CD4-positive, alpha-beta T cell (primary cell): ENCODE data around the gene INKA1. TPM values are rescaled to one million over a fixed set of nuclear protein-coding genes. Genes with fewer than 3 reads are reported as not detected.
A peak's percentile ranks its signal among the peaks of the same experiment; 100 is the strongest.

Experiments used
- ATAC-seq: fragments of 200-7000 bp; cut with Tn5 transposase; one replicate; pipeline ENCODE4 v1.10.0; 2022; ENCODE audit warnings: mild to moderate bottlenecking; ENCODE audit not compliant: poor library complexity
- CTCF ChIA-PET: fragments of 350-600 bp; sonication (Branson Sonifier 250); formaldehyde crosslinking; loops from one replicate; lab custom pipeline; 2021; ENCODE audit warnings: antibody characterized with exemption, inconsistent platforms; lab: Charles Lee
- POLR2A ChIA-PET: fragments of 350-600 bp; sonication (Branson Sonifier 250); formaldehyde crosslinking; loops from one replicate; lab custom pipeline; 2021; ENCODE audit warnings: antibody characterized with exemption, inconsistent platforms; lab: Charles Lee
- DNase-seq, 14 experiments: peaks; one replicate each; pipeline ENCODE4 v3.0.0-alpha.2; 2013 to 2020; ENCODE audit warnings: mixed read lengths in 2 of 14
- H3K27ac ChIP-seq, 2 donors: one replicate each; pipeline versions ENCODE4 v1.5.1 to v1.7.0; 2013; ENCODE audit warnings: low read length in 2 of 2, low read depth in 1 of 2, mild to moderate bottlenecking in 1 of 2
- H3K27me3 ChIP-seq, 2 experiments: 1 replicate in 1 of 2; 2 replicates in 1 of 2; pipeline versions ENCODE4 v1.6.1 to v1.7.0; 2013; ENCODE audit warnings: low read length in 2 of 2, control low read depth in 1 of 2, mild to moderate bottlenecking in 1 of 2, moderate library complexity in 1 of 2; ENCODE audit not compliant: insufficient read depth in 2 of 2, control insufficient read depth in 1 of 2
- H3K36me3 ChIP-seq: one replicate; pipeline ENCODE4 v1.6.1; 2013; ENCODE audit warnings: low read length, control low read depth; ENCODE audit not compliant: insufficient read depth
- H3K4me1 ChIP-seq: one replicate; pipeline ENCODE4 v1.6.1; 2013; ENCODE audit warnings: low read length, control low read depth; ENCODE audit not compliant: insufficient read depth
- H3K4me3 ChIP-seq: one replicate; pipeline ENCODE4 v1.5.1; 2013; ENCODE audit warnings: mild to moderate bottlenecking, low read length, moderate library complexity
- H3K9me3 ChIP-seq, 2 experiments: 1 replicate in 1 of 2; 2 replicates in 1 of 2; pipeline versions ENCODE4 v1.6.1 to v1.7.0; 2013; ENCODE audit warnings: low read length in 2 of 2, mild to moderate bottlenecking in 2 of 2, control low read depth in 1 of 2, moderate library complexity in 1 of 2; ENCODE audit not compliant: control insufficient read depth in 1 of 2, insufficient read depth in 1 of 2
- H3K27ac Mint-ChIP-seq: one replicate; pipeline ENCODE4 v1.8.0; 2020; ENCODE audit warnings: mixed read lengths
- H3K27me3 Mint-ChIP-seq: one replicate; pipeline ENCODE4 v1.8.0; 2021; ENCODE audit warnings: mixed read lengths
- H3K36me3 Mint-ChIP-seq: one replicate; pipeline ENCODE4 v1.8.0; 2021; ENCODE audit warnings: low read depth, mixed read lengths
- H3K4me1 Mint-ChIP-seq: one replicate; pipeline ENCODE4 v1.8.0; 2021; ENCODE audit warnings: low read depth, mixed read lengths
- H3K4me3 Mint-ChIP-seq: one replicate; pipeline ENCODE4 v1.8.0; 2020; ENCODE audit warnings: mild to moderate bottlenecking, mixed read lengths
- H3K9me3 Mint-ChIP-seq: one replicate; pipeline ENCODE4 v1.8.0; 2020; ENCODE audit warnings: mixed read lengths
- intact Hi-C, 2 experiments: fragments of 100-400 bp; cut with DNase I in 1 of 2; cut with micrococcal nuclease in 1 of 2; formaldehyde crosslinking; loops; one replicate each; pipeline versions ENCODE4 v1.15.1 to v1.9.0; 2023 to 2025; cut with DNase I, micrococcal nuclease
- total RNA-seq, 174 experiments: library from RNA in 2 of 174; stranded (reverse) in 2 of 174; gene quantifications; one replicate each; pipeline ENCODE4 v1.2.3 and lab custom pipeline; 2021 to 2026
- TF ChIP-seq, protein P1 (sequence below): fragments of 200-600 bp; IDR thresholded peaks from one replicate; pipeline ENCODE4 v1.8.0; 2022; ENCODE audit warnings: antibody characterized with exemption, mild to moderate bottlenecking

INKA1 gene
- total RNA-seq, 2 experiments from 2014 or later: 0.85 to 0.87 TPM

- Histone ChIP-seq H3K4me3 (no peak overlapping the region), H3K36me3 (peaks cover 16% of the 10 kb centered on the region), H3K9me3 (no peaks in the 10 kb centered on the region), H3K27me3 (no peaks in the 10 kb centered on the region), H3K27ac (peak overlapping the region in 1 of 2 donors; percentile 69), H3K4me1 (peaks cover 56% of the 10 kb centered on the region)
- Mint-ChIP-seq H3K4me3 (peak overlapping the region; percentile 85), H3K27ac (peak overlapping the region; percentile 77), H3K9me3 (no peaks in the 10 kb centered on the region), H3K27me3 (peaks cover 4% of the 10 kb centered on the region), H3K36me3 (peaks cover 29% of the 10 kb centered on the region), H3K4me1 (peaks cover 56% of the 10 kb centered on the region)
- TF ChIP-seq, protein P1, sequence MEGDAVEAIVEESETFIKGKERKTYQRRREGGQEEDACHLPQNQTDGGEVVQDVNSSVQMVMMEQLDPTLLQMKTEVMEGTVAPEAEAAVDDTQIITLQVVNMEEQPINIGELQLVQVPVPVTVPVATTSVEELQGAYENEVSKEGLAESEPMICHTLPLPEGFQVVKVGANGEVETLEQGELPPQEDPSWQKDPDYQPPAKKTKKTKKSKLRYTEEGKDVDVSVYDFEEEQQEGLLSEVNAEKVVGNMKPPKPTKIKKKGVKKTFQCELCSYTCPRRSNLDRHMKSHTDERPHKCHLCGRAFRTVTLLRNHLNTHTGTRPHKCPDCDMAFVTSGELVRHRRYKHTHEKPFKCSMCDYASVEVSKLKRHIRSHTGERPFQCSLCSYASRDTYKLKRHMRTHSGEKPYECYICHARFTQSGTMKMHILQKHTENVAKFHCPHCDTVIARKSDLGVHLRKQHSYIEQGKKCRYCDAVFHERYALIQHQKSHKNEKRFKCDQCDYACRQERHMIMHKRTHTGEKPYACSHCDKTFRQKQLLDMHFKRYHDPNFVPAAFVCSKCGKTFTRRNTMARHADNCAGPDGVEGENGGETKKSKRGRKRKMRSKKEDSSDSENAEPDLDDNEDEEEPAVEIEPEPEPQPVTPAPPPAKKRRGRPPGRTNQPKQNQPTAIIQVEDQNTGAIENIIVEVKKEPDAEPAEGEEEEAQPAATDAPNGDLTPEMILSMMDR: no peak
- ChIA-PET POLR2A (interaction anchor here (1.0 to 4.7 kb wide), 3 partner anchors 8 to 34 kb away, joined by 4 to 83 read pairs (median 5); partner anchors contain the start of gene UBA7), CTCF (interaction anchor here (0.6 to 6.2 kb wide), 3 partner anchors 10 to 821 kb away, joined by 3 to 103 read pairs (median 42); partner anchors contain the start of gene UBA7)
- peak in 1 of 14 experiments; percentile 23 for DNase-seq
- no peak for ATAC-seq
- intact Hi-C loops: loop anchor here in 1 of 2 experiments (10.0 kb wide), 1 partner anchor 279 kb away; the partner anchor contains the start of gene RBM5
Observed at GRCh38 chr3:49805367-49805782, 2.3 kb downstream of the INKA1 start.

GRCh38 chr3:49805897-49806701 lies 3.0 kb downstream of the INKA1 start:
- H3K9me3 Mint-ChIP-seq: no peaks in the 10 kb centered on the region
- Histone ChIP-seq H3K4me3 (no peak overlapping the region), H3K27me3 (no peaks in the 10 kb centered on the region), H3K4me1 (peaks cover 59% of the 10 kb centered on the region), H3K36me3 (peaks cover 23% of the 10 kb centered on the region), H3K9me3 (no peaks in the 10 kb centered on the region), H3K27ac (peak overlapping the region; percentile 40 to 69)
- ChIA-PET POLR2A (interaction anchor here (1.0 to 4.7 kb wide), 3 partner anchors 7 to 33 kb away, joined by 4 to 83 read pairs (median 5); partner anchors contain the start of gene UBA7), CTCF (interaction anchor here (6.2 kb wide), 1 partner anchor 34 kb away, joined by 103 read pairs; no protein-coding TSS in a partner anchor)
- peak overlapping the region; percentile 58 for H3K4me3 Mint-ChIP-seq
- ATAC-seq: no peak
- peaks cover 4% of the 10 kb centered on the region for H3K27me3 Mint-ChIP-seq
- peak overlapping the region; percentile 77 for H3K27ac Mint-ChIP-seq
- peaks cover 58% of the 10 kb centered on the region for H3K4me1 Mint-ChIP-seq
- TF ChIP-seq, protein P1: no peak
- peaks cover 37% of the 10 kb centered on the region for H3K36me3 Mint-ChIP-seq
- intact Hi-C loops: loop anchor here in 1 of 2 experiments (10.0 kb wide), 1 partner anchor 279 kb away; the partner anchor contains the start of gene RBM5
- peak in 4 of 14 experiments; percentile 29 to 55 (median 34) for DNase-seq

GRCh38 chr3:49806850-49807249 lies 3.8 kb downstream of the INKA1 start:
- peak overlapping the region; percentile 58 for H3K4me3 Mint-ChIP-seq
- H3K9me3 Mint-ChIP-seq: no peaks in the 10 kb centered on the region
- peaks cover 63% of the 10 kb centered on the region for H3K4me1 Mint-ChIP-seq
- no peaks in the 10 kb centered on the region for H3K9me3 ChIP-seq
- peaks cover 63% of the 10 kb centered on the region for H3K4me1 ChIP-seq
- H3K27me3 Mint-ChIP-seq: peaks cover 4% of the 10 kb centered on the region
- H3K36me3 Mint-ChIP-seq: peaks cover 44% of the 10 kb centered on the region
- peak overlapping the region; percentile 77 for H3K27ac Mint-ChIP-seq
- ATAC-seq: no peak
- ChIA-PET CTCF (interaction anchor here (6.2 kb wide), 1 partner anchor 34 kb away, joined by 103 read pairs; no protein-coding TSS in a partner anchor), POLR2A (interaction anchor here (1.5 kb wide), 1 partner anchor 10 kb away, joined by 5 read pairs; no protein-coding TSS in a partner anchor)
- no peak overlapping the region for H3K4me3 ChIP-seq
- H3K36me3 ChIP-seq: peaks cover 30% of the 10 kb centered on the region
- H3K27ac ChIP-seq: peak overlapping the region; percentile 22 to 69
- peak in 1 of 14 experiments; percentile 6 for DNase-seq
- no peaks in the 10 kb centered on the region for H3K27me3 ChIP-seq
- TF ChIP-seq, protein P1: no peak
- intact Hi-C loops: loop anchor here in 1 of 2 experiments (10.0 kb wide), 1 partner anchor 278 kb away; the partner anchor contains the start of gene RBM5
